Measurements from ENCODE around the gene COL13A1.

COL13A1 gene

DNA sequence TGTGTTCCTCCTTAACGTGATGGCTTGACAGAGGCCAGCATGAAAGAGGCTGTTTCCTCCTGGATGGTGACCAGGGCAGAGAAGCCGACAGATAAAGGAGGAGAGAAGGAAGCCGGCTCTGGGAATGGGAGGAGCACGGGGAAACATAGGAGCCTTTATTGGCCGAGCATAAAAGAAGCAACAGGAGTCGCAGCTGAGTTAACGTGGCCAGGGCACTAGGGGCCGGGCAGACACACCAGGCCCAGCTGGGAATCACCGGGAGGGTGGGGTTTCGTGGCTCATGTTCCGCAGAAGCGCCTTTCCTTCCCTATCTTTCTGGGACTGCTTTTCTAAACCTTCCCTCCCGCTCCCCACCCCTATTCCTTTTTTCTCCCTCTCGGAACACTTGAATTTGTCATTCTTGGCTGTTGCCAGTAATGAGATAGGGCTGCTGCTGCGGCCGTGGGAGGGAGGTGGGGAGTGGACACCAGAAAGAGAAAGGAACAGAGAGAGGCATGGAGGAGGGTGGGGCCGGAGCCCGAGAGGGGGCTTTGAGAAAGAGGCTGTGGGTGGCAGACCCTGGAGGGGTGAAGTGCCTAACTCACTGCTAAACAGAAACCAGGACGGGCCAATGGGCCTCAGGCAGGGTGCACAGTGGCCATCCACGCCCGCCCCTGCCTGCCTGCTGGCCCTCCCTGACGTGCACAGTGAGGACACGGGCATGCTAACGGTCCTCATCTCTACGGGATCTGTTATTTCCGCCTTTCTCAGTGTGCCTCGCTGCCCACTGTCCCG, 65.2 kb downstream of the COL13A1 start:
- no peak for DNase-seq (ENCODE audit: low read depth in 2 of 2)

DNA sequence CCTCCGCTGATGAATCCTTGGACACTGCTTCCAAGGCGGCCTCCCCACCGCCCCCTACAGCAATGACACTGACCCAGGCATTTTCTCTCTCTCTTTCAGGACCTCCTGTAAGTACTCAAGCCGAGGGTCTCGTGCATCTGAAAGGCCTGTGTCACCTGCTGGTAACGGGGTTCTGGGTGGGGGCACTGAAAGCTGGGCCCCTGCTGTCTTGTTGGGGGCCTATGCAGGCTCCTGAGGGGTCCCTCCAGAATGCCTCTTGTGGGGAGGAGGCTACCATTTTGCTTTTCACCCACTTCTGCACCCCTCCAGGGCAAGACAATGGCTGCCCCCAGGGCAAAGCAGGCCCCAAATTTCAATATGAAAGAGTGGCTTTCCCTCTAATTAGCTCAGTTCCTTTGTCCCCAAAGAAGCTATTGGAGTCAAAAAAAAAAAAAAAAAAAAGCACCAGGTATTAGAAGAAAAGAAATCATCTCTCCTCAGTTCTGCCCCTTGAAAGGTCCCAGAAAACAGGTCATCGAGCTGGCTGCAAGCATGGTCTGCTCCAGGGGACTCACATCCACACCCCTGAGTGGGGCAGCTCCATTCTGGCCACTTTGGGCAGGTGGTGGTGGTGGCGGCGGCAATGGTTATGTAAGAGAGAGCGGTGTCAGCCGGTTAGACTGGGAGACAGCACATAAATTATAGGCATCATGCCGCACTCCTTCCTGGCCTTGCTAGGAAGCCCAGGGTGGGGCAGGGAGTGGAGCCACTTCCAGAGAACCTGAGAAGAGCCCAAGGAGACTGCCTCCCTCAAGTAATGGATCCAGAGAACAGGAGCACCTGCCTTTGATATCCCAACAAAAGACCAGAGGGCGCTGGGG, 66.2 kb downstream of the COL13A1 start:
- no peak for DNase-seq (ENCODE audit: low read depth in 2 of 2)

DNA sequence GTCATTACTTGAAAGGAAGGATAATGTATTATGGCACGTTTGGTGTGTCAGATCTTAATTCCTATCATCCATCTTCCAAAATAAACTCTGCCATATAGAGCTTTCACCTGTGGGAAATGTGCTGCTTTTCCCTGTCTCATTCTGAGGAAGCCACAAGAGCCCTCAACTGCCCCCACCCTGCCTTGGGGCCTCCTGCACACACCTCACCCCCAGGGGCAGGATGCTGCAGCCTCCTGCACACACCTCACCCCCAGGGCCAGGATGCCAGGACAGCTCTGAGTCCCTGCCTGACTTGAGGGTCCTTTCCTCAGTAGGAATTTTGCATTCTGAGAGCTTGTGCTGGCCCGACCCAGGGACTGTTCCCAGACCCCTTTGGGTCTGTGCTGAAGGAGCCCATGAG, 67.1 kb downstream of the COL13A1 start:
- no peak for DNase-seq (ENCODE audit: low read depth in 2 of 2)

DNA sequence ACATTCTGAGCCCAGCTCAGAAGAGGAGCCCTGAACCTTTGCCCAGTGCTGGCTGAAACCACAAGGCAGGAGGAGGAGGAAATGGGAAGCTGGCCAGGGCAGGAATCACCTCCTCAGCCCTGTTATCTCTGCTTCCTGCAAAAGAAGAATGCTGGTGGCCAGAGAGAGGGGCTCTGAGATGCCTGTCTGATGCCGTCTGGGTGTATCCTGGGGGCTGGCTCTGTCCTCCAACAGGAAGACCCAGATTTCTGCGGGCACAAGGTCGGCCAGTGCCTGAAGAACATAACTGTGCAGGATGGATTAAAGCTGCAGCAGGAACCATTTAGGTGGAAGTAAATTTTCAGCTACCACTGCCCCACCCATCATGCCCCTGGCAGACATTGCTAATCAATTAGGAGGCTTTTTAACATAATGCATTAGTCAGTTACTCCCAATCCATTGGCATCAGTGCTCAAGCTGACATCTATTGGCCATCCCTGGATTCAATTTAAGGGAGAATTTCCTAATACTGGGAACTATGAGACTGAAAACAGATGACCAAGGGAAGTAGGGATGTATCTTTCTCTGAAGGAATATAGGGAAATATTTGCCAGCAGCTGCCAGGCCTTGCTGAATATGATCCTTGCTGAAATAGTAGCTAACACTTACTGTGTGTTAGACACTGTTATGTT, 67.7 kb downstream of the COL13A1 start:
- no peak for DNase-seq (ENCODE audit: low read depth in 2 of 2)

DNA sequence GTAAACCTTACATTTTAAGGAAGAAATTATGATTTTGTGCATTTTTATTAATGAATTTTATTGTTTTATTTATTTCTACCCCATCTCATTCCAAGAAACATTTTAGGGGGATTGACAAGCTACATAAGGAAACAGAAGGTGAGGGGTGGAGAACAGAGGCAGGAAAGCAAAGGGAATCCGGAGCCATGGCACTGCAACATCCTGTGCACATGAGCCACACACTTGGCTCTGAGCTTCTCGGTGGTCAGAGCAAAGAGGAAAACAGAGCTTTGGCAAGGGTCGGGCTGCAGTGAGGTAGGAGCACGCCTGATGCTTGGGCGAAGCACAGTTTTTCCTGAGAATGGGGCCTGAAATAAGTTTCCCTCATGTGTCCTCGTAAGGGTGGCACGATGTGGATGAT, 68.9 kb downstream of the COL13A1 start:
- DNase-seq (ENCODE audit: low read depth in 2 of 2), result no peak

DNA sequence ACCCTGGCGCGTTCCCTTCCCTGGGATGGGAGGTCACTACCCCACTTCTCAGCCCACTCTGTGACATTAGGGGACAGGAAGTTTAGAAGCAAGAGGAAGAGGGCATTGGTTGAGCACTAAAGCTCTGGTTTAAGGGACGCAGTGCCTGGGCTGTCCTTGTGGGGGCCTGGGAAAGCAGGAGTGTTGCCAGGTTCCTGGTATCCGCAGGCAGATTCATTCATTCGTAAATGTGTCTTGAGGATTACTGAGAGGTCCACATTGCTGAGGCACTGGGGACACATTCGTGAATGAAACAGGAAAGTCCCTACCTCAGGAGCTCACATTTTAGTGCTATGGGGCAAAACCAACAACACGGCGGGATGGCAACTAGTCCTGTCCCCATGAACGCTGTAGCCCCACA, 69.4 kb downstream of the COL13A1 start:
- no peak for DNase-seq (ENCODE audit: low read depth in 2 of 2)

DNA sequence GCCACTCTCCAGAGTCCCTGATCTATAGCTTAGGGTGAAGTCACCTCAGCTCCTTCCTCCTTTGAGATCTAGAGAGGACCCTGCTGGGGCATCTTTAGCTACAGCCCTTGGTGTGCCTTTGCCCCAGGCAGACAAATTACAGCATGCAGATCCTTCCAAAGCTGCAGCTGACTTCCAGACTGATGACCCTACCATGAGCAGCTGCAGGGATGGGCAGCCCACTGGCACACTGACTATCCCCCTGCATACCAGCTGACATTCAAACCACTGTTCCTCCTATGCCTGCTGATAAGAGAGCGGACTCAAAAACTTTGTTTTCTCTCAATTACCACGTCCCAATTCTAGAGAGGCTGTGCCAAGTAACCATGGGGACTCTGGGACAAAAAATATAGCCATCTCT, 70.6 kb downstream of the COL13A1 start:
- DNase-seq (ENCODE audit: low read depth in 2 of 2), result no peak

DNA sequence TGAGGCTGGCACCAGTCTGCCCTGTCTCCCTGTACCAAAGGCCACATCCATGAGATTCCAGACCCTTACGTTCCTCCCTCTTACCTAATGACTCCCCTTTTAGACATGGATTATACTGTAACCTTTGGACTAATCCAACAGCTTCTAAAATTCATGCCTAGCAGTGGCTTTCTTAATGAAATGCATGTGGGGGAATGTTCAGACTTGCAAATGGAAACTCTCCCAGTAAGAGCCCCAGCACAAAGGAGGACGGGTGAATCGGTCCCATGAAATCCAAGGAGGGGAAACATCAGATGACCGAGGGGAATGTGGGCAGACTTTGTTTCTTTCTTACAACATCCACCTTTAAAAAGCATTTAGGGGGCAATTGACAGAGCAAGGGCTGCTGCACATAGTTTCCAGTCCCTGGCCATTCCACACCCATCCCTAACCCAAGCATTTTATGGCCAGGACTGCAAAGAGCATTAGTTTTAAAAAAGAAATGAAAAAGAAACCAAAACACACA, 71.5 kb downstream of the COL13A1 start:
- no peak for DNase-seq (ENCODE audit: low read depth in 2 of 2)

DNA sequence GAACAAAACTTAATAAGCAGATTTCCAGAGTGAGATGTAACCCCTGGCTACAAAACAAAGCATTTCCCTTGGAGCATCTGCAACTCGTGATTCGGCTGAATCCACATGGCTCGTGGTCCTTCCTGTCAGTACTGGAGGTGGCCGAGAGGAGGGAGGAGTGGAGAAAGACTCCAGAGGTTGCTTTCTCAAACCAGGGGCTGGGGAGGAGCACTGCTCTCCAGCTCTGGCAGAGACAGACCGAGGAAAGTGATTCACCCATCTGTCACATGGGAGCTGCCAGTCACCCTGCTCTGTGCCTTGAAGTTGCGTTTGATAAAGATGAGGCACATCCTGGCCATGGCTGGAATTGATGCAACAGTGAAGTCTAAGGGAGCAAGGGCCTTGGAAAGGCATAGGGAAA, 72.7 kb downstream of the COL13A1 start:
- DNase-seq (ENCODE audit: low read depth in 2 of 2), result no peak

DNA sequence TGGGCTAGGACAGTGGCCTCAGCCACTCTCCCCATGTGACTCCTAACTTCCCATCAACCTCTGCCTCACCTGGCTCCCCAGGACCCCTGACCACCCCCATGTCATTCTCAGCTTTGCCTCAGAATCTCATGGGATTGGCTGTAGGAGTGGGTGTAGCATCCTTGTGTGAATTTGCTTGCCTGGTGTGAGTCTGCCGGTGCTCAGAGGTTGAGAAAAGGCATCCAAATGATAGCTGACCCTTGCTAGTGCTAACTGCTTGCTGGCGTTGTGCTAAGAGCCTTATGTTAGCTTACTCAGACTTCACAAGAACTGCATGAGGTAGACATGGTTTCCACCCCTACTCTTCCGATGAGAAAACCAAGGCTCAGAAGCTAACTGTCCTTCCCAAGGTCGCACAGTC, 74.2 kb downstream of the COL13A1 start:
- DNase-seq (ENCODE audit: low read depth in 2 of 2), result no peak

DNA sequence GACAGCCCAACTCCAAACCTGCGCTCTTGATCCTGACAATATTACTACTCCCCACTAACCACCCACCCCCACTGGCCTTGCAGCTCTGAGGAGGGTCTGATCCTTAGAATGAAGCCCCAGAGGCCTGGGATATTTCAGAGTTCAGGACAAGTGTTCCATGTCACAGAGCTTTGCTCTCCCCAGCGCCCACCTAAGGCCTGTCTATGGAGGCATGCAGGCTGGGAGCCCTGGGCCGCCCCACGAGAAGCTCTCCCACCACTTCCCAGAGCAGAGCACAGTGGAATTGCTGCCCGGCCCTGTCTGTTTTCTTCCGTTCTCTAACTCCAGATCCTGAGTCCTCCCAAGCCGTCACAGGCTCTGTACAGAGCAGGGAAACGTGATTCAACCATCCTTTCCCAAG, 74.6 kb downstream of the COL13A1 start:
- DNase-seq (ENCODE audit: low read depth in 2 of 2), result no peak

DNA sequence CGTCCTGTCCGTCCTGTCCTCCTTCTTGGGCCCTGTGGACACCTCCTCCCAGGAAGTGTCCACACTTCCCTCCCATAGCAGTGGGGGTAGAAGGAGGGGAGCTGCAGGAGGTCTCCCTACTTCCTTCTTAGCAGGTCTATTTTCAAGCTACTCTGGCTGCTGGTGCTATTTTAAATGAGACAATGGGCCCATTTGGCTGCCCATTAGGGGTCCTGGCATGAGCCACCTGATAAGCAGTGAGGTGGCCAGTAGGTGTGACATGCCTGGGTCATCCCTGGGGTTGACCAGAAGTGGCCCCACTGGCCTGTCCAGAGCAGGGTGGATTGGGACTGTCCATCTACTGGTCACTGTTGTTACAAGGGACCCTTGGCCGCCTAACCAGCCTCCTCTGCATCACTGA, 75.2 kb downstream of the COL13A1 start:
- no peak for DNase-seq (ENCODE audit: low read depth in 2 of 2)

DNA sequence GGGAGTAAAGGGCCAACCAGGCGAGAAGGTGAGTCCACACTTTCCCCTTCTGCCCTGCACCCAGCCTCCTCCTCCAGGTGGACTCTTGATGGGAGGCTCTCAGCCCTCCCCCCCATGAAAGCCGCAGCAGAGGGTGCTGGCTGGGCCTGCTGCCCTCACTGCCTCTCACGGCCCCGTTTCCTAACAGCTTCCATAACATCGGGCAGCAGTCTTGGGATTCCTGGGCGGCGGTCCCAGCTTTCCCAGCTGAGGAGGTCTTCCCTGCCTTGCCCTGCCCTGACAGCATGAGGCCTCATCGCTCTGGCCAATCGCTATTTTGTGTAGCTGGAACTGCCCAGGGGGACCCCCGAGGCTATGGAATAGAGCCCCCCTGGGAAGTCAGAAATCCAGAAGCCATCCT, 76.3 kb downstream of the COL13A1 start:
- DNase-seq (ENCODE audit: low read depth in 2 of 2), result no peak

DNA sequence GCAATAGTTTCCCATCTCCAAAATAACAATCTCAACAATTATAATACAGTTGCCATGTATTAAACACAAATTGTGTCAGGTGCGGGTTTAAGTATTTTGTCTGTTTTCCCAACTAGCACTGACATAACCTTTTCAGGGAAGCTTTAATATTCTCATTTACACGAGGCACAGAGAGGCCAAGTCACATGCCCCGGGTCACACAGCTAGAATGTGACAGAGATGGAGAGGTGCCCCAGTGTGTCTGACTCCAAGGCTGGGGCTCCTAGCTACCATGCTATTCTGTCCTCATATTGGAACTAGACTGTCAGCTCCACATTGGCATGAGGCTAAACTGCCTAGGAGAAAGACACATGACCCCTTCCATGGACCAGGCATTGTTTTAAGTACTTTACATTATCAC, 77.2 kb downstream of the COL13A1 start:
- no peak for DNase-seq (ENCODE audit: low read depth in 2 of 2)

DNA sequence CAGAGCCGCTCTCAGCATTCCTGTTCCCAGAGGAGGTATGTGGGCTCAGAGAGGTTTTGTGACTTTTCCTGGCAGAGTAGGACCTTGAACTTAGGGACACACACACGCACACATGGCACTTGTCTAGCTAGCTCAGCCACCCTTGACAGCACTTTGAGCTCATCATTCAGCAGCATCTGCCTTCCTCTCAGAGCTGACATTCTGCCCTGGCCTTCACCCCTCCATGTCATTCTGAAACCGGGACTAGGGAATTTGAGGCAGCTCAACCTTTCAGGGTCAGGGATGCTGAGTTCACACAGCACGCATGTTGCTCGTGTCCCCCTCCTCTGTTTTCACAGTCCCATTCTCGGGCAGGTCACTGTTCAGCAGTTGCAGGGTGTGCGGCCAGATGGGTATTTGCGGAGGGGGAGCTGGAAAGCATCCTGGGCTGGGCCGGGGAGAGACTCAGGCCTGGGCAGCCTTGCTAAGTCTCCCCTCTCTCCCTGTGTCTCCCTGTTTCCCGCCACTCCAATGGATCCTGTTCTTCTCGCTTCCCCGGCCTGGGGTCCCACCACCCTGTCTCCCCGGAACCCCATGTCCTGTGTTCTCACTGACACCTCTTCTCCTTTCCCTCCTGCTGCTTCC, 78.0 kb downstream of the COL13A1 start:
- DNase-seq (ENCODE audit: low read depth in 2 of 2), result no peak

DNA sequence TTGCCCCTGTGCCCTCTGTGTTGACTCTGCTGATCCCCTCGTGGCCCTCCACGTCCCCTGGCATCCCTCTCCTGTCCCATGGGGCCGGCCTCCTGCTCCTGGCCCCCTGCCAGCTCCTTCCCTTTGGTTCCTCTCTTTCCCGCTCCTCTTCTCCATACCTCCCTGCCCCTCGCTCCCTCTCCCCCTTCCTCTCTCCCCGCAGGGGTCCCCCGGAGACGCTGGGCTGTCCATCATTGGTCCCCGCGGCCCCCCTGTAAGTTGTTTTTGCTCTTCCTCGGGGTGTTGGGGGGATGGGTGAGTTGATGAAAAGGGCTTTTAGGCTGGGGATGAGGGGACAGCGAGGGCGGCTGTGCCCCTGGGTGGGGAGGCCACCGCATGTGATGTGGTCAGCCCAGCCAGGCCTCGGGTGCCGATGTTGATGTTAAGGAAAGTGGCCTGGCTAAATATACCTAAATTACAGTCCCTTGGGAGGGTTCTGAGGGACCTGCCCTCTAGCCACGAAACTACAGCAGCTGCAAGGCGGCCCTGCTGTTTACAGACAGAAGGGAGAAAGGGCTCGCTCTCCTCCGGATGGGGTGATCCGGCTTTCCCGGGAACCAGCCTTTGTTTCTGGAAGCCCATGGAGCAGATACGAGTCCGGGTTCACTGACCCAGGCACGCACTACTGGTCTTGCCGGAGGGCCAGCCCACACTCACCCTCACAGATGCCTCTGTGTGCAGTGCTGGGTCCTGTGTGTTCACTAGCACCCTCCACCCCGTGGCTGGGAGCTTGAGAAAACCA, 78.8 kb downstream of the COL13A1 start:
- no peak for DNase-seq (ENCODE audit: low read depth in 2 of 2)

DNA sequence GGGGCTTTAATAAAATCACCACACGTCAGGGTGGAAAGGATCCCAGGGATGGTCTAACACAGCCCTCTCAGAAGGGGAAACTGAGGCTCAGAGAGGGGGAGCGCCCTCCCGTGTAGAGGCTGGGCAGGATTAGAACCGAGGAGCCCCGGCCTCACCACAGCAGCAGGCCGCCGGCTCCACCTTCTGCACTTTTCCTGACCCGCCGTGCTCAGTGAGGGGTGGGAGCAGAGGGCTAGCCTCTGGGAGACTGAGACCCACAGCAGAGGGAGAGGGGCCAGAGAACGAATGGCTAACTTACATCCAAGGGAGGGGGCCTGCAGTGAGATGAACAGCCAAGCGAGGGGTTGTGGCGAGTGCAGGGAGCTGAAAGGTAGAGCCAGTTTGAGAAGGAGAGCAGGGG, 79.5 kb downstream of the COL13A1 start:
- DNase-seq (ENCODE audit: low read depth in 2 of 2), result no peak

DNA sequence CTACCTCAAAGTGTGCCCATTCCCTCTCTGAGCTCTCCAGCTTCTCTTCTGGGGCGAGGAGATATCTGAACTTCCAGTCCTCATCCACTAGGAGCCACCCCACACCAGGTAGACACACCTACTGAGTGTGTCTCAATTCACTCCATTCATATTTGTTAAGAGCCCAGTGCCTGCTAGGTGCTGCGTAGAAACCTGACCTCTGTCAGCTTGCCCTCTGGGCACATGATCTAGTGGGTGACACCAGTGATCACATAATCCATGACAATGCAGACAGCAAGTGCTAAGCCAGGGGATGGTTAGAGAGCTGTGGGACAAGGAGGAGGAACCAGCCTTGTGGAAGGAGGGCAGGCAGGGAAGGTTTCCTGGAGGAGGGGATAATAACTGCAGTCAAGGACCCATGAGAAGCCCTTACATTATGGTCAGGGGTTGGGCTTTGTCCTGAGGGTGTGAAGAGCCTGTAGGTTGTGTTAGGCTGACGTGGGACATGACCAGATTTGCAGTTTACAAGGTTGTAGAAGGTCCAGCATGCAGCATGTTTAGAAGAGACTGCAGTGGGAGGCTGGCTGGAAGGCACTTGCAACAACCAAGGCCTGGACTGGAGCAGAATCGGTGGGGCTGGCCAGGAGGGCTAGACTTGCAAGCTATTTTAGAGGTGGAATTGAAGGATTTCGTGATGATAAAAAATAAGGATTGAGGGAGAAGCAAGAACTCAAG, 81.8 kb downstream of the COL13A1 start:
- no peak for DNase-seq (ENCODE audit: low read depth in 2 of 2)

DNA sequence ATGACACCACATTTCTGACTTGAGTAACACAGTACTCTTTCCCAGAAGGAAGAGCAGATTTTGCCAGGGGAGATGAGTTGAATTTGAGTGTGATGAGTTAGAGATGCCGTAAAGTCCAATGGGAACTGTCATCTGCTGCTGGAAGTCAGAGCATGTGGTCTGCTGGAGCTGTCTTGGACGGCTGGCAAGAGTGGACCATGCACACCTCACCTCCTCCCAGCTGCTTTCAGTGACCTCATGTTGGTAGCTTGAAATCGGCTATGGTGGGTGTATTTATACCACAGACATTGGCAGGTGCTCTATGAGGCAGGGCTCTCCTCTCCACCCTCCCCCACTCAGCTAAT, 82.3 kb downstream of the COL13A1 start:
- no peak for DNase-seq (ENCODE audit: low read depth in 2 of 2)

DNA sequence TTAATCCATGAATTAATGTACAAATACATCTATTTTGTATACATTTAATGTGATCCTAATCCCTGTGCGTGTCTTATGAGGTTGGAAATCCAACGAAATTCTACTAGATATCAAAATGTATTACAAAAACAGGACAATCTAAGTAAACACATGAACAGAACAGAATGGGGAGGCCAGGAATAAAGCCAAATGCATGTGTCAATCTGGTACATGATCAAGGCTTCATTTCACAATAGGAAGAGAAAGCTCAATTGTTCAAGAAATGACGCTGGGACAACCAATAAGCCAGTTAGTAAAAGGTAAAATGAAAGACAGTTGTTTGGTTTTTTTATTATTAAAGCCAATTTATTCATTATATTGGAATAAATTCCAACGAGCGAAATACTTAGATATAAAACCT, 83.0 kb downstream of the COL13A1 start:
- DNase-seq (ENCODE audit: low read depth in 2 of 2), result no peak

All from activated CD8-positive, alpha-beta memory T cell treated with anti-CD3 and anti-CD28 coated beads for 4 hours (primary cell).